ENCODE measurements around the gene ABCC11.

GRCh38 chr16:48121276-48121675 is 126.1 kb downstream of the ABCC11 start:
- no peak for TF ChIP-seq TAF1 (IDR thresholded peaks at IDR 0.05; ENCODE audit: low read depth, low read length)
- TF ChIP-seq POLR2A (IDR thresholded peaks at IDR 0.05; ENCODE audit: low read depth, low read length), result no peak
- no peak for TF ChIP-seq POU2F2 (IDR thresholded peaks at IDR 0.05; ENCODE audit: low read depth, low read length)
